Kidney capillary endothelial cell (primary cell): ENCODE results near the gene RHO.
"Not testable (repeated sequence)": the region's sequence is repeated elsewhere in the genome, so short reads cannot be mapped to it uniquely, and the experiment has no call there.

ENCODE experiments used
- DNase-seq: peaks from one replicate; pipeline ENCODE4 v3.0.0-alpha.2; 2018; ENCODE audit warnings: low spot score

The RHO gene

DNA sequence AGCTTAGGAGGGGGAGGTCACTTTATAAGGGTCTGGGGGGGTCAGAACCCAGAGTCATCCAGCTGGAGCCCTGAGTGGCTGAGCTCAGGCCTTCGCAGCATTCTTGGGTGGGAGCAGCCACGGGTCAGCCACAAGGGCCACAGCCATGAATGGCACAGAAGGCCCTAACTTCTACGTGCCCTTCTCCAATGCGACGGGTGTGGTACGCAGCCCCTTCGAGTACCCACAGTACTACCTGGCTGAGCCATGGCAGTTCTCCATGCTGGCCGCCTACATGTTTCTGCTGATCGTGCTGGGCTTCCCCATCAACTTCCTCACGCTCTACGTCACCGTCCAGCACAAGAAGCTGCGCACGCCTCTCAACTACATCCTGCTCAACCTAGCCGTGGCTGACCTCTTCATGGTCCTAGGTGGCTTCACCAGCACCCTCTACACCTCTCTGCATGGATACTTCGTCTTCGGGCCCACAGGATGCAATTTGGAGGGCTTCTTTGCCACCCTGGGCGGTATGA lies at the start of gene RHO:
Gene RHO (plus strand): TSS at position 51 of the 512 bp plus-strand sequence. CDS start 95 bp downstream, at position 146.
- no peak for DNase-seq

DNA sequence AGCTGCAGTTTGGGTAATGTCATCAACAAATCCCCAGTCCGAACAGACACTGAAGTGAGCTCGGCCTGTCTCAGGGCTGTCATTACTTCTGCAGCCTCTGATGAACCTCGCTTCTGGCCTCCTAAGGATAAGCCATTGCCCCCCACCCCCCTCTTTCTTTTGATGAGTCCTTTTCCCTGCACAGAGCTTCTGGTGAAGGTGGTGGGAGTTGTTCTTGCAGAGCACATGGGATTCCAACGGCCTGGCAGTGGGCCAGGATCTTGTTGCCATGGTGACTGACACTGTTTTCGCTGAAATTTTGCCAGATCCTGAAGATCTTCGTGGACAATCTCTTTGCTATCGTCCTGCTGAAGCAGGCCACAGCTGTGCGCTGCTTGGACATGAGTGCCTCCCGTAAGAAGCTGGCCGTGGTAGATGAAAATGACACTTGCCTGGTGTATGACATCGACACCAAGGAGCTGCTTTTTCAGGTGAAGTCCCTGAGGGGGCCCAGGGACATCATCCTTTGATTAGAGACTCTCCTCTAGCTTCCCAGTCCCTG lies 47.1 kb upstream of the RHO start:
- DNase-seq: not testable (repeated sequence)

DNA sequence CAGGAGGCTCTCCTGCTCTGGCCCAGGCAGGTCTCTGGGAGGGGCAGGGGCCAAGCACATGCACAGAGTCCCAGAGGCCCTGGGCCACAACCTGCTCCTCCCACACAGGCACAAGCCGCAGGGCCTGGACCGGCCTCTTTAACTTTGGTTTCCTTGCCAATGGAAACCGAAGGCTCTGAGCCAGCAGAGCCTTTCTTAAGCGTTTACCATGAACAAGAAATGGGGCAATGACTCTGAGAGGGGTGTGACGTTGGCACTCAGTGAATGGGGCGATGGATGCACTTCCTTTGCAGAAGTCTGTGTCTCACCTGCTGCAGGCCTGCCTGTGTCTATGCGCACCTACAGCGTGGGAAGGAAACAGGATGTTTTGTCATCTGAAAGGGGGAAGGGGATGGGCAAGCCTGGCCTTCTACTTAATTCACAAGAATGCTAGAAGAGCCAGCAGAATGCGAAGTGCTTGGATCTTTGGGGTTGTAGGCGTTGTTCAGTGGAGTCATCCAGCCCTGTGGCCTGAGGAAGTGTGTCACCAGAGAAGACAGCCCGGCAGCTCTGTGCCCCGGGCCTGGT lies 46.6 kb upstream of the RHO start:
- peak; percentile 80 for DNase-seq

DNA sequence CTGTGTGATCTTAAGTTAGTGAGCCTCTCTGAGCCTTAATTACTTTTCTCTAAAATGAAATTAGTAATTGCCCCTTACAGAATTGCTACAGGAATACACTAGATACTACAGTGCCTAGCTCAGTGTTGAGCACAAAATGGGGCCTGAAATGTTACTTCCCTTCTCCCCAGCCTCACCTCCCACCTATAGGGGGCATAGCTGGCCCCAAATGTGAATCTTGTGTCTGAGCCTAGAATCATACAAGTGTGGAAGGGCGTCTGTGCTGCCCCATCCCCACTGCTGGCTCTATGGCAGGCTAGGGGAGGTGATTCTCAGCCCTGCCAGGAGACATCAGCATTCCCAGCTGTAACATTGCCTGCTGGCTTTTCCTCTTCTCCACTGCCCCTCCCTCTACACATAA lies 45.7 kb upstream of the RHO start:
- no peak for DNase-seq

DNA sequence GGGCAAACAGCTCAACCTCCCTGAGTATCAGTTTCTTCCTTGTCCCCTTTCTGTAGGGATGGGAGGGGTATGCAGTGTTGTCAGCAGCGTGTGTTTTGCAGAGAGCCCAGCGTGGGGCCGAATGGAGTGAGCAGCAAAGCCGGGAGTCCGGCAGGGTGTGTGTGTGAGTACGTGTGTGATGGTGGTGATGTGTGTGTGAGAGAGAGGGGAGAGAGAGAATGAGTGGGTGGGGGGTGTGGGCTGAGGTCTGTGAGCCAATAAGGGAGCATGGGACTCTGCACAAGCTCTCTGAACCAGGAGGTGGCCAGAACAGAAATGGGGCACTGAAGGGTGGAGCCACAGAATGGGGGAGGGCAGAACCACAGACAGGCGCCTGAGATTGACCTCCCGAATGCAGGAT lies 44.6 kb upstream of the RHO start:
- DNase-seq: no peak

DNA sequence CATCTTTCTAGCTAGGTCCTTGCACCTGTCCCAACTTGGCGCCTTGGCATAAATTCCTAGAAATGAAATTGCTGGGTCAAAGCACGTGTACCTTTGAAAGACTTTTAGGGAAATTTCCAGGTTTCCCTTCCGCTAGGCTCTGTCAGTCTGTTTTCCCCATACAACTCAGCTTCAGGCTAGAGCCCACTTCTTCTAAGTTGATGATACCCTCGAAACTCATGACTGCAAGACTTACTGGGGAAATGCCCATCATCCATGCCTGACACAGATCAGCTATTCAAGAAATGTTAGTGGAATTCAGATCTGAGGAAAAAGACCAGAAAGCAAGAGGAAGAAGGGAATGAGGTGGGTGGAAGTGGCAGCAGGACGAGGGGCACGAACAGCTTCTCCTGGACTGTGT lies 43.3 kb upstream of the RHO start:
- DNase-seq: not testable (repeated sequence)

DNA sequence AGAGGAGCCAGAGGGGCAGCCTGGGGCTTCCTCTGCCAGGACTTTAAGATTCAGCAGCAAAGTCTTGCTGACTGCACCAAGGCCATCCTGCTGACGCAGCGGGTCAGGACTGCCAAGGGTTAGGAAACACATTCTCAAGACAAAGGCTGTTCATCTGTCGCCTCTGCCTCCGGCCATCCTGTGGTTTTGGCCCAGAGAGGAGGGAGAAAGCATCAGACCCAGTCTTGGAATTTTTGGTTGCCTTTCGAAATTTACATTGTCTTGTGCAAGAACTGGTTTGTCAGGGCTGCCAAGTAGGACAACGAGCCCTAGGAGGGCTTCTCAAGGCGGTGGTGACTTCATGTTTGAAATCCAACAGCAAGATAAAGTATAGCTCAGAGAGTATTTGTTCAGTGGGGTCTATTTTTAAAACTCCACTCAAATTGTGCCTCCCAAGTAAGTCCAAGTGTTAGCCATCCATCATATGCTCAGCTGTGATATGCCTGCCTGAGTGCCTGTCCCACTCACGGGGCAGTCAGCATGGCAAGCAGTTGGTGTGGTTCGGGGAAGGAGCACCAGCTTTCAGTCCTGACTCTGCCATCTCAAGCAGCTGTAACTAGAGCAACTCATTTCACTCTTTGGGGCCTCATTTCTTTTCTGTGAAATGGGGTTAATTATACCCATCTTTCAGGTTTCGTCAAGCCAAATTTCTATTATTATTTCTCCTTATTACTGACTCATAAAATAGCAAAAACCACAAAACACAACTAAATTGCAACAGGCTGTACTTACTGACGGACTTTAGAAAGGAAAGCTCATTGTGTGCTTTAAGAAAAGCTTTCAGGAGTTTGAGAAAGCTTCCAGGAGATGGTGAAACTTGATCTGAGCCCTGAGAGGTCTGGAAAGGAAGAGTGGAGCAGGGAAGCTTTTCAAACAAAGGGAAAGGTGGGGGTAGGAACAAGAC lies 42.4 kb upstream of the RHO start:
- peak; percentile 83 for DNase-seq

DNA sequence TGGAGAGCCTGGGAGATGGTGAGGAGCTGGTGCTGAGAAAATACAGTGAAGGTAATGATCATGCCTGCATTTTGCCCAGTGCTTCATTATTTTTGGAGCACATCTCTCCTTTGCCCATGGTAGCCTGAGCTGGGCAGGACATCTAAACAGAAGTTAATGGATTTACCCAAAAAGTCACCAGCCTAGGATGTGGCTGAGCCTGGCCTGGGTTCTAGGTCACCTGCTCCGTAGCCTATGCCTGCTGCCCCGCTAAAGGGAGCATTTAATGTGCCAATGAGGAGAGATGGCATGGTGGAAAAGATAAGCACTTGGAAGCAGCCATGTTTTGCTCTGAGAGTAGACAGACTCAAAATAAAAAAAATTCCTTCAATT lies 41.8 kb upstream of the RHO start:
- DNase-seq: no peak

DNA sequence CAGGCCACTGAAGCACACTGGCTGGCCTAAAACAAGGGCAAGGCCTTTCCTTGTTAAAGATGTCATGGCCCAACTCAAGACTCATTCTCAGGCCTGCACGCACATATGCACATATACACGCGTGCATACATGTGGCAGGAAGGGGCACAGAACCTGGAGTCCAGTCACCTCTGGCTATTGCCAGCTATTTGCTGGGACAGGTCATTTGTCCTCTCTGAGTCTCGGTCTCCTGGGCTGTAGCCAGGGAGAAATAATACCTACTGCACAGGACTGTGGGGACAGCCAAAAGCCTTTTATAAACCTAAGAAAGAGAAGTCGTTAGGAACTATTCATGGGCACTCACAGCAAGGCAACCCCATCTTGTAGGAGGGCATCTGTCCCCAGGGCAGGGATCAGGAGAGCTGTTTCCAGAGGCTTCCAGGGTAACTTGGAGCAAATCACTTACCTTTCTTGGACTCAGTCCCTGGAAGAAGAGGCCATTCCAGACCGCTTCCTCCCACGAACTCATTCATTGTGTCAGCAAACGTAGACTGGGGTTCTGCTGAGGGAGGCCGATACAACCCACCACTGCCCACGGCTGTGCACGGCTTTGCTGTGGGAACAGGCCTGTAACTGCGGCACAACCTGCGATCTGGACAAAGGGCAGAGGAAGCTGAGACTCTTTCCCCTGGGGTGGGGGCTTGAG lies 41.1 kb upstream of the RHO start:
- DNase-seq: no peak

DNA sequence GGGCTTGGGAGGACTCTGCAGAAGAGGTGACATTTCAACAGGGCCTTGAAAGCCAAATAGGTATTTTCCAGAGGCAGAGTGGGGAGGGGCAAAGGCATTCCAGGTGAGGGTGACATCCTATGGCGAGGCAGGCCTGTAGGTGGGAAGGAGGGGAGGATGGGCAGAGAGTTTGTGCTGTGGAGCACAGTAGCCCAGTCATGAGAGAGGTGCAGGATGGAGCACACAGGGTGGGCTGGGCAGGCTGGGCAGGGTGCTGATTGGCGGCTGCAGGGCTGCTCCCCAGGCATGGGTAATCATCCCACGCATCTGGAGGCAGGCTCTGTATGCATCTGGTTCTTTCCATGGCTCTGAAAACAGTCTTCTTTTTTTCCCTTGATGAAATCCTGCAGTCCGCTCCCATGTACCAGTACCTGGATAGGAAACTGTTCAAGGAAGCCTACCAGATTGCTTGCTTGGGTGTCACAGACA lies 40.5 kb upstream of the RHO start:
- DNase-seq: not testable (repeated sequence)

DNA sequence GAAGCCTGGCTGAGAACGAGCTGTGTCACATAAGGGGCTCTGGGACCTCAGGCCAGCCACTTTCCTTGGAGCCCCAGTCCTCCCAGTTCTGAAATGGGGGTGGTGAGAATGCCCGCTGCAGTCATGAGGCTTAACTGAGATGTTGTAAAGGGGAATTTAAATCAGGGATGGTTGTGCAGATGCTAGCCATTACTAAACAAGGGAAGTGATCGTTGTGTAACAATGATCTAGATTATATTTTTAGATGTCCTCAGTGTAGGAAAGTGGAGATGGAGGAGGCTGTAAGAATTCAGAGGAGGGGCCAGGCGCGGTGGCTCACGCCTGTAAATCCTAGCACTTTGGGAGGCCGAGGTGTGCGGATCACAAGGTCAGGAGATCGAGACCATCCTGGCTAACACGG lies 39.2 kb upstream of the RHO start:
- not testable (repeated sequence) for DNase-seq

DNA sequence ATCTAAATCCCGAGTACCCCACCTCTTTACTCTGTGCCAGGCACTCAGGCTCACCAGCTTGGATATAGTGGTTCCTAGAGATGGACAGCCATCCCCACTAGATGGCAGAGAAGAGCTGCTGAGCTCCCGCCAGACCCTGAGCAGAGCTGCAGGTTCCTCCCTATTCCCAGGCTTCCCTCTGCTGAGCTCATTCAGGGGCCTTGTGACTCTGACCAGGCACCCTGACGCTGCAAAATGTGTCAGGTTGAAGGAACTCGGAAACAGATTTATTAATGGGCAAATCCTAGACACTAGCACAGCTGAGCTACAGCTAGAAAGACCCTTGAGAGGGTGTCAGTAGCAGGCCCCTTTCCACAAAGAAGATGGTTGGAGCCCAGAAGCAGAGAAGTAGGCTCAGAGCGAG lies 38.2 kb upstream of the RHO start:
- DNase-seq: peak; percentile 89

DNA sequence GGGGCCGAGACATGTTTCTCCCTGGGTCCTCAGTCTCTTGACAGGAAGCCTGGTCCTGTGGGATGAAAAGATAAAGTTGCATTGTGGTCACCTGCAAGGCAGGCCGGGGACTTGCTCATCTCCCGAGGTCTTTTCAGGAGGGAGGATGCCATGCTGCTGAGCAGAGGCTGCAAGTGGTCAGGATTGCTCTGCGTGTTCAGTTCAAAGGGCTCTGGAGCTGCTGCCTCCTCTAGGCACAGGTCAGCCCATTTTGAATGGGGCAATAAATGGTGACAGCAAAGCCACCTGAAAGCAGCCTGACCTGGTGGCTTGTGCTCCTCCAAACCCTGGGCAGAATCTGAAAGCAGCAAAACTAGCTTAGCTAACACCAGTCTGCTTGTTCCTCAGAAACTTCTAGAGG lies 37.4 kb upstream of the RHO start:
- DNase-seq: not testable (repeated sequence)

DNA sequence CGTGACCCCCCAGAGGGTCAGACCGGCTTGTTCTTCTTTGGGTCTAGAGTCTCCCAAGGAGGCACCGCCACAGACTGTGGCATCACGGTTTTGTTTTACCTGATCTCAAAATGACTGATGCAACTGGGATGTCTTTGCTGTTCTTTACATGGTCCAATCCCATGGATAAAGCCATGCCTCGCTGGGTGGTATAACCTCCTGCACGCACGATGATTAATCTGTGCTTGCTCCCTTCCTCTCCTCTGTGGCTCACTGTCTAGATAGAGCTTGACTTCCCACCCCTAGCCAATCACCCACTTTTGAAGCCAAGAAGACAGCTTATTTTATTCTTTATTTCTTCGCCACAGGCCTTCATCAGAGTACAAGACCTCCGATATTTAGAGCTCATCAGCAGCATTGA lies 36.6 kb upstream of the RHO start:
- DNase-seq: no peak

DNA sequence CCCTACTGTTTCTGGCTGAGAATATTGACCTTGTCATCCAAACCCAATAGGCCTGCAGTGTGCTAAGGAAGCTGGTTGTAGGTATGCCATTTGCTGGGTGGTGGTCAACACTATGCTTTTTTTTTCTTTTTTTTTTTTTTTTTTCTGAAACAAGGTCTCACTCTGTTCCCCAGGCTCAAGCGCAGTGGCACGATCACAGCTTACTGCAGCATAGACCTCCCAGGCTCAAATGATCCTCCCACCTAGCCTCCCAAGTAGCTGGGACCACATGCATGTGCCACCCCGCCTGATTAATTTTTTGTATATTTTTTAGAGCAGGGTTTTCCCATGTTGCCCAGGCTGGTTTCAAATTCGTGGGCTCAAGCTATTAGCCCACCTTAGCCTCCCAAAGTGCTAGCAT lies 35.7 kb upstream of the RHO start:
- no peak for DNase-seq

DNA sequence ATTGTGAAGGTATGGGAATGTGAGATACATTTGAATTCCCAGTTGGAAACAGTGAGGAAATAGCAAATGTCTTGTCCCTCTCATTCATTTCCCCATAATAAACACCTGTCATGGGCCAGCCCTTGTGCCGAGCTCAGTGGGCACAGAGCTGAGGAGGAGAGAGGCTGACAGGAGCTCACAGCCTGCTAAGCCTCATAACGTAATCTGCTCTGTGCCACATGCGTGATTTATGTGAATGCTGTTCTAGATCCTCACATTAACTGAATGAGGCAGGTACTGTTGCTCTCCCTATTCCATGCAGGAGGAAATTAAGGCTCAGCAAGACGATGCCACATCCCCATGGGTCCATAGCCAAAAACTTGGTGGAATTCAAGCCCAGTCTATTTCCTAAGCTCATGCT lies 35.2 kb upstream of the RHO start:
- DNase-seq: no peak

DNA sequence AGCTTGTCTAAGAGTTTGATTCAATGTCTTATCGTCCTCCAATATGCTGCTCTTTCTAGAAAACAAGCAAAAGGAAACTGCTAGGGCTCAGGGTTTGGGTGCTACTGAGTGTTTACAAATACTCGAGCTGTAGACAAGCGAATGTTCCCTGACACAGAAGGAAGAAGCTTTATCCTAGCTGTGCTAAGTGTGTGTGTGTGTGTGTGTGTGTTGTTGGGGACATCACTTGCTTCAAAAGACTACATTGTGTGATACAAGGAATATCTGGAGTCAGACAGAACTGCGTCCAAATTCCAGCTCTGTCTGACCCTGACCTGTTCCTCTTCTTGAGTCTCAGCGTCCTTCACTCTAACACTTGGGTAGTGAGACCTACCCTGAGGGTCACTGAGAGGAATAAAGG lies 33.9 kb upstream of the RHO start:
- not testable (repeated sequence) for DNase-seq

DNA sequence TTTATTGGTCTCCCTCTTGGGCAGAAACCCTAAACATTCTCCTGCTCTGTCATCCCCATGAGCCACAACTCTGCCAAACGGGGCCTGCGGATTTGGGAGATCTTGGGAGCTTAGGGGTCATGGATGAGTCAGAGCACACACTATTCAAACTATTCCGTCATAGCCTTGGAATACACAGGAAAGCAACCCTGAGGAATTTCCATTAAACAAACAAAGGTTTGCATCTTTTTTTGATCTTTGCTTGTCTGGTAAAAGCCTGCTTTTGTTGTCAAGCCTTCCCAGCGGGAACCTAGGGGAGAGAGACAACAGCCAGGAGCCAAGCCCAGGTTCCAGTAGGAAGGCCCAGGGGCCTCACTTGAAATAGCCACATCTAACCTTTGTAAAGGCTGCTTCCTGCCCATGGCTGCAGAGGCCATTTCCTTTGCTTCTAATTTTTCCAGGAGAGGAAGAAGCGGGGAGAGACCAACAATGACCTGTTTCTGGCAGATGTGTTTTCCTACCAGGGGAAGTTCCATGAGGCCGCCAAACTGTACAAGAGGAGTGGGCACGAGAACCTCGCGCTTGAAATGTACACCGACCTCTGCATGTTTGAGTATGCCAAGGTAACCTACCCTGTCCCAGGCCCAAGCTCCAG lies 33.3 kb upstream of the RHO start:
- DNase-seq: peak; percentile 60

DNA sequence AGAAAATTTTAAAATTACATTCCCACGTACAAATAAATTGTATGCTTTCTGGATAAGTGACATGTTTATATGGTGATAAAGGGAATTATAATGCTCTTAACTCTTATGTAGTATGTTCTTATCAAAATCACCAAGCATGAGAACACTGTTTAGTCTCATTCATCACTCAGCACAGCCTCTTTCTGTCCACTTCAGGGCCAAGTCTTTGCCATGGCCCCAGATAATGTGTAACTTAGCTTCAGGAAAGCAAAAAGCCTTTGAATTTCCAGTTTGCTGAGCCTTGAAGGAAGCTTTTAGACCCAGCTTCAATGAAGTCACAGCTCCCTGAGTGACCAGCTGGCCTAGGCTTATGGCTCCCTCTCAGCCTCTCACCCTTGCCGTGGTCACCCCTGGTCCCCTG lies 30.6 kb upstream of the RHO start:
- not testable (repeated sequence) for DNase-seq

DNA sequence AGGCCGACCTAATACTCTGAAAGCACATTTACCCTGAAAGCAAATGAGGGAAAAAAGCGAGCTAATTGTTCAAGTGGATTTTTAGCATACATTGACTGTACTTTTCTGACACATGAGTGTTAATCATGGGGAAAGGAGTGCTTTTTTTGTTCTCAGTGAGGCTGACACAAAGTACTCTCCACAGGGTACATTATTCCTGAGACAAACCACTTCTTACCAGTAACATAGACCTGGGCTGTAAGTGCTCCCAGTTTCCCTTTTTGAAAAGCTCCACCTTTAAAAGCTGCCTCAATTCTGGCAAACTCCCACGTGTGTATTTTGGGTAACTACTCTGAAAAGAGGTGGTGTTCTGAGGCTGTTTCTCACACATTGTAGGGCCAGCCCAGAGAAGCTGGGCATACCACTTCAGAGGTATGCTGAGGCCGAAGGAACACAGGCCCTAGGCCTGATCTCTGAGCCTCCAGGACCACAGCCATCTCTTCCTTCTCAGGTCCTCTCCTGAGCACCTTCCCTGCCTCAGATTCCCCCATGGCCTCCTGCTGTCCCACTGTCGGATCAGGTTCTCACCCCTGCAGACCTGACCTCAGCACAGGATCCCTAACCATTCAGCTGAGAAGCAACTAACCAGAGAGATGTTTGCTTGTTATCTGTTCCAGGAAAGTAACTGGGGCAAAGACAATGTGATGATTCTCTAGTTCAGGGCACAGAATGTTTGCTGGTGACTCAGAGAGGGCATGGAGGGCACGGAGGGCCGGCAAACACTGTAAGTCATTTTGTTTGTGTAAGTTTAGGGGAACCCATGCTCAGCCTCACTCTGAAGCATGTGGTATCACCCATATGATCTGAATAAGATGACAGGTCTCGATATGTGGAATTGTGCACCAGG lies 29.6 kb upstream of the RHO start:
- not testable (repeated sequence) for DNase-seq
